Measurements from ENCODE around the gene NAV2. TPM values are rescaled to one million over a fixed set of nuclear protein-coding genes. Genes with fewer than 3 reads are reported as not detected.

The NAV2 gene
- total RNA-seq, 1 donor from 2014 or later: 17.6 TPM

DNA sequence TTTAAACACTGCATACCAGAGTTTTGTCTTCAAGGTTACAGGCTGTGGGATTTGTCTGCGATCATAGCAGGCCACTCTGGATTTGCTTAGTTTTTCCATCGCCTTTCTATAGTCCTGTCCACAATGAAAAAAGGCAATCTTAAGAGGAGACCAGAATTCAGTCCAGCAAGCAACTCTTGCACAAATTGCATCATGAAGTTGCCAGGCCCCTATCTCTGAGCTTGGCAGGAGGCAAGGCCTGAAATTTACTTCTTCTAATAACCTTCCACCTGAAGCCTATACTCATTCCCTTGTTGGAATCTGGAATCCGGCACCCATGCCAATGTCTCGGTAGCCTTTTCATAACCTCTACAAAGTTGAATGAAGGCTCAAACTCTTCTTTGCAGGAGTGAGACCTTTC is 100.1 kb downstream of the NAV2 start:
- no peak for DNase-seq

DNA sequence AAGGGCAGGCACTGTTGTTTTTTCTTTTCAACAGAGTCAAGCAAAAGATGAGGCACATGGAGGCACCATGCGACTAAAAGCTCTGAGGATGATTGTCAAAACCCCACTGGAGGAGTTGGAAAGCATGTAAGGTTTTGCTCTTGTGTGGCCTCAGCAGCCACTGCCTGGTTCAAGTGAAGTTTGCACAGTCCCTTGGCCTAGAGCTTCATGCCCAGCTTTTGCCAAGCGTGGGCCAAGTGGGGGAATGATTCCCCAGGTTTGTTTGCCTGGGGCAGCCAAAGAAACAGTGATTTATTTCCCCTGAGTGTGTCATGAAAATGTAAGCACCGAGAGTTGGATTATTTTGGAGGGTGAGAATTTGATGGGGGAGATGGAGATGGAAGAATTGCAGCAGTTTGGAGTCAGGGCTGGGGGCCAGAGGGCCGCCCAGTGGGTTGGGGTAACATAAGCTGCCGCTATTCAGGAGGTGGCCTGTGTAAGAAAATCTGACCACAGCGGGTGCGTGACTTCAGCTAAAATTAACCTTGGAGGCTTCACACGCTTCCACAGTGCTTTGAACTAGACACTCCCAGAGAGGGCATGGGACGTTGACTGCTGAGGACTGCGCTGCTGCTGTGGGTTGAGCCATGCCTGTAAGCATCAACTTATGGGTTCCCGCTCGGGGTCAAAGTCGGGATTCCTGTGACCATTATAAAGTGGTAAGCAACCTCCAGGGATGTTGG is 100.7 kb downstream of the NAV2 start:
- no peak for DNase-seq

- DNase-seq: no peak
Measured at GRCh38 chr11:19814421-19814820, 101.8 kb downstream of the NAV2 start.

GRCh38 chr11:19816040-19816439 is 103.4 kb downstream of the NAV2 start:
- DNase-seq: no peak

- no peak for DNase-seq
Measured at GRCh38 chr11:19816817-19817216, 104.2 kb downstream of the NAV2 start.

DNA sequence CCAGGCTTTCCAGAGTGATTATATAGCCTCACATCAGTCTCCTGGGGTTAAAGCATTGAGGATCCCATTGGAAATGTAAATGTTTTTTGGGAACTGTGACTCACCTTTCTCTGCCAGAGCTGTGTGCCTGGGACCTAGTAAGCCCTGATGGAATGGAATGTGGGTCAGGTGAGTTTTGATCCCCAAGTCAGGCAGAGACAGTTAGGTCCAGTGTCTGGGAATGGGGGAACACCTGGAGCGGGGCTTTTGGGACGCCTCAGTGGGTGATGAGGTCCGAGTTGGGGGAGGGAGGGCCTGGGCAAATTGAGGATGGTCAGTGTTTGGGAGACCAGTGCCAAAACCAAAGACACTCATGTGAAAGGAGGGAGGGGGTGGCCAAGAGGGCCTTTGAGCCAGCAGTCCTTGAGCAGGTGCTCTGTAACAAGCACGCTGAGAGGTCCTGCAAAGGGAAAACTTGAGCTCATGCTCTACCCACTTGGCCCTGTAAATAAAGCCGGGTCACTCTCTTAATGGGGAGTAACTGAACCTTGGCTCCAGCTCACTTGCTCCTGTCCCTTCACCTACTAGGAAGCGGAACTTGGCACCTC is 104.7 kb downstream of the NAV2 start:
- DNase-seq: no peak

GRCh38 chr11:19817870-19818269 is 105.2 kb downstream of the NAV2 start:
- no peak for DNase-seq

- no peak for DNase-seq
Measured at GRCh38 chr11:19818619-19819018, 106.0 kb downstream of the NAV2 start.

- DNase-seq: no peak
Measured at GRCh38 chr11:19819148-19819547, 106.5 kb downstream of the NAV2 start.

GRCh38 chr11:19820100-19820499 is 107.5 kb downstream of the NAV2 start:
- no peak for DNase-seq

DNA sequence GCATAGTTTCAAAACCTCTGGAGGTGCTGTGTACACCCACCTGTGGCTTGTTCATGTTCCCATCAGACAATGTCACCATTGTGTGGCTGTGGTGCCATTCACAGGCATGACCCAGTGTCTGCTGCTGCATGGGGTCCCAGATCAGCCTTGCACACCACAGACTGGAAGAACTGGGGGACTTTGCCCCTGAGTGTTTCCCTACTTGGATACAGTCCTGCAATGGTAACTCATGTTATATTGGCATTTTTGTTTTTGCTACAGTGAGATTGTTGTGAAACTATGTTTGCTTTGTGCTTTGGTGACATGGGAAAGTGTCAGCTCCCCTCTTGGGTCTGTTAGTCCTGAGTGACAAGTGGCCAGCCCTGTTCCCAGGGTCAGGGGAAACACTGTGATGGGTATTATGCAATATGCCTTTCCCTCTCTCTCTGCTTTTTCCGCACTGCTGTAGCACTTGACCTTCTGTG is 108.8 kb downstream of the NAV2 start:
- no peak for DNase-seq

GRCh38 chr11:19821993-19822392 is 109.4 kb downstream of the NAV2 start:
- no peak for DNase-seq

GRCh38 chr11:19822531-19822930 is 109.9 kb downstream of the NAV2 start:
- no peak for DNase-seq

GRCh38 chr11:19826606-19827005 is 114.0 kb downstream of the NAV2 start:
- DNase-seq: no peak

GRCh38 chr11:19827399-19828135 is 114.9 kb downstream of the NAV2 start:
- DNase-seq: no peak

GRCh38 chr11:19828382-19829108 is 115.9 kb downstream of the NAV2 start:
- DNase-seq: no peak

- no peak for DNase-seq
Measured at GRCh38 chr11:19829109-19829837, 116.6 kb downstream of the NAV2 start.

- no peak for DNase-seq
Measured at GRCh38 chr11:19832086-19832750, 119.6 kb downstream of the NAV2 start.

DNA sequence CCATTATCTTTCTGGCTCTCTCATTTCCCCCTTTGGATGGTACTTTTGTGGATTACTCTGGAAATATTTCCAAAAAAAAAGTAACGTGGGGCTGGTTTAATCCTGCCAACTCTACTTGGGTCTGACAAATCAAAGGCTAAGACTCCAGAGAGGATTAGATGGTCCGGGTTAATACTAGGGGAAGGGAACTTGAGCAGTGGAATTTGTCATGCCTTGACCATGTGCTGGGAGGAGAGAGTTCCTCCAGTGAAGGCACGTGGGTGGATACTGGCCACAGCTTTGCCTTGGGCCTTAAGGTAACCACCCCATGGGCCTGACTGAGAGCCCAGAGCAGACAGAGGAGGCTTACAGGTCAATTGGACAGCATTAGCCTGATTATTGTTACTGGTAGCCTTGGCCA is 120.3 kb downstream of the NAV2 start:
- DNase-seq: no peak

DNA sequence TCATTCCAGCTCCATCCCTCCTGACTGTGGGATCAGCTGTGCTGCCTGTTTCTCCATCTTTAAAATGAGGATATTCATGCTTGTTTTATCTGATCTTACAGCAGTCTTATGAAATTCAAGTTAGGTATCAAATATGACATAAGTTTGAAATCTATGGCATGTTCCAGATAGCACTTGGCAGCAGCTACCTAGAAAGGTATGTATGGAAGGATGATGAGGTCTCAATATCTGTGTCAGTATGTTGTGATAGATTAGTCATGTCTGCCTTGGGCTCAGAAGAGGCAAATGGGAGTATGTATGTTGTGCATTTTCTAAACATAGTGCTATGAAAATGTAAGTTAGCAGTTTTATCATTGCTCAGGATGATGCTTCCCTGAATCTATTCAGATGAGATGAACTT is 122.1 kb downstream of the NAV2 start:
- DNase-seq: no peak

DNA sequence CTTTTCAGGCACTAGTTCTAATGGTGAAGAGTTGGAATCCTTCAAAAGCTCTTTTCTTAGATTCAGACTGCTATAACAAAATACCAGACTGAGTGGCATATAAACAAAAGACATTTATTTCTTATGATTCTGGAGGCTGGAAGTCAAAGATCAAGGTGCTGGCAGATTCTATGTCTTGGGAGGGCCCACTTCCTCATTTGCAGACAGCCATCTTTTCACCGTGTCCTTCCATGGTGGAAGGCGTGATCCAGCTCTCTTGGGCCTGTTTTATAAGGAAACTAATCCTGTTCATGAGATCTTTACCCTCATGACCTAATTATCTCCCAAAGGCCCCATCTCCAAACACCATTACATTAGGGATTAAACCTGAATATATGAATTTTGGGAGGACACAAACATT is 124.0 kb downstream of the NAV2 start:
- no peak for DNase-seq

Data from occipital lobe (tissue), 2 donors.